ENCODE results near the gene CFAP61.

The CFAP61 gene

GRCh38 chr20:20274821-20275220, 222.5 kb downstream of the CFAP61 start:
- no peak for DNase-seq (ENCODE audit: low spot score)

- no peak for DNase-seq (ENCODE audit: low spot score)
Observed at GRCh38 chr20:20275636-20276035, 223.3 kb downstream of the CFAP61 start.

GRCh38 chr20:20276811-20277530, 224.6 kb downstream of the CFAP61 start:
- no peak for DNase-seq (ENCODE audit: low spot score)

GRCh38 chr20:20277894-20278335, 225.6 kb downstream of the CFAP61 start:
- no peak for DNase-seq (ENCODE audit: low spot score)

GRCh38 chr20:20286061-20286460, 233.7 kb downstream of the CFAP61 start:
- DNase-seq (ENCODE audit: low spot score), result no peak

GRCh38 chr20:20289331-20289730, 237.0 kb downstream of the CFAP61 start:
- no peak for DNase-seq (ENCODE audit: low spot score)

- DNase-seq (ENCODE audit: low spot score), result no peak
Observed at GRCh38 chr20:20292472-20292871, 240.1 kb downstream of the CFAP61 start.

- DNase-seq (ENCODE audit: low spot score), result no peak
Observed at GRCh38 chr20:20293141-20293540, 240.8 kb downstream of the CFAP61 start.

- DNase-seq (ENCODE audit: low spot score), result no peak
Observed at GRCh38 chr20:20293691-20294385, 241.5 kb downstream of the CFAP61 start.

- DNase-seq (ENCODE audit: low spot score), result no peak
Observed at GRCh38 chr20:20295621-20296498, 243.5 kb downstream of the CFAP61 start.

GRCh38 chr20:20297181-20297580, 244.8 kb downstream of the CFAP61 start:
- no peak for DNase-seq (ENCODE audit: low spot score)

GRCh38 chr20:20297752-20298151, 245.4 kb downstream of the CFAP61 start:
- no peak for DNase-seq (ENCODE audit: low spot score)

GRCh38 chr20:20299904-20300303, 247.6 kb downstream of the CFAP61 start:
- no peak for DNase-seq (ENCODE audit: low spot score)

- DNase-seq (ENCODE audit: low spot score), result no peak
Observed at GRCh38 chr20:20303320-20303719, 251.0 kb downstream of the CFAP61 start.

GRCh38 chr20:20303742-20304141, 251.4 kb downstream of the CFAP61 start:
- DNase-seq (ENCODE audit: low spot score), result no peak

GRCh38 chr20:20304942-20305341, 252.6 kb downstream of the CFAP61 start:
- DNase-seq (ENCODE audit: low spot score), result no peak

- no peak for DNase-seq (ENCODE audit: low spot score)
Observed at GRCh38 chr20:20312562-20312961, 260.2 kb downstream of the CFAP61 start.

GRCh38 chr20:20317195-20317594, 264.9 kb downstream of the CFAP61 start:
- peak; percentile 29 for DNase-seq (ENCODE audit: low spot score)

- no peak for DNase-seq (ENCODE audit: low spot score)
Observed at GRCh38 chr20:20317621-20318364, 265.5 kb downstream of the CFAP61 start.

GRCh38 chr20:20318365-20319161, 266.2 kb downstream of the CFAP61 start:
- no peak for DNase-seq (ENCODE audit: low spot score)

GRCh38 chr20:20321134-20321533, 268.8 kb downstream of the CFAP61 start:
- DNase-seq (ENCODE audit: low spot score), result no peak

Measured in NAMALWA (cell line).